ENCODE data around the gene PCDH9.

GRCh38 chr13:66995203-66995611 lies 234.9 kb downstream of the PCDH9 start:
- TF ChIP-seq, protein P1, sequence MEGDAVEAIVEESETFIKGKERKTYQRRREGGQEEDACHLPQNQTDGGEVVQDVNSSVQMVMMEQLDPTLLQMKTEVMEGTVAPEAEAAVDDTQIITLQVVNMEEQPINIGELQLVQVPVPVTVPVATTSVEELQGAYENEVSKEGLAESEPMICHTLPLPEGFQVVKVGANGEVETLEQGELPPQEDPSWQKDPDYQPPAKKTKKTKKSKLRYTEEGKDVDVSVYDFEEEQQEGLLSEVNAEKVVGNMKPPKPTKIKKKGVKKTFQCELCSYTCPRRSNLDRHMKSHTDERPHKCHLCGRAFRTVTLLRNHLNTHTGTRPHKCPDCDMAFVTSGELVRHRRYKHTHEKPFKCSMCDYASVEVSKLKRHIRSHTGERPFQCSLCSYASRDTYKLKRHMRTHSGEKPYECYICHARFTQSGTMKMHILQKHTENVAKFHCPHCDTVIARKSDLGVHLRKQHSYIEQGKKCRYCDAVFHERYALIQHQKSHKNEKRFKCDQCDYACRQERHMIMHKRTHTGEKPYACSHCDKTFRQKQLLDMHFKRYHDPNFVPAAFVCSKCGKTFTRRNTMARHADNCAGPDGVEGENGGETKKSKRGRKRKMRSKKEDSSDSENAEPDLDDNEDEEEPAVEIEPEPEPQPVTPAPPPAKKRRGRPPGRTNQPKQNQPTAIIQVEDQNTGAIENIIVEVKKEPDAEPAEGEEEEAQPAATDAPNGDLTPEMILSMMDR (IDR thresholded peaks at IDR 0.05; ENCODE audit: insufficient read depth, low read length) = no peak
- TF ChIP-seq POLR2AphosphoS5 (IDR thresholded peaks at IDR 0.05; ENCODE audit: low read depth) = no peak
